Mesenchymal stem cell (in vitro differentiated cells and primary cell): ENCODE measurements around the gene MIER3.

Experiments used
- DNase-seq: peaks from one replicate; pipeline ENCODE4 v3.0.0-alpha.2; 2013
- H2AFZ ChIP-seq: one replicate; pipeline ENCODE4 v1.6.1; 2013; ENCODE audit warnings: low read depth, mild to moderate bottlenecking, control low read depth, inconsistent platforms, low read length, moderate library complexity
- H2AK5ac ChIP-seq: 2 replicates; pipeline ENCODE4 v1.6.1; 2013; ENCODE audit warnings: low read length, moderate library complexity, mild to moderate bottlenecking, inconsistent platforms; ENCODE audit not compliant: severe bottlenecking
- H2BK120ac ChIP-seq: one replicate; pipeline ENCODE4 v1.6.1; 2013; ENCODE audit warnings: low read depth, mild to moderate bottlenecking, inconsistent platforms, low read length, moderate library complexity
- H2BK12ac ChIP-seq, 2 experiments: one replicate each; pipeline ENCODE4 v1.6.1; 2013; ENCODE audit warnings: inconsistent platforms in 2 of 2, low read length in 2 of 2, mild to moderate bottlenecking in 2 of 2, moderate library complexity in 2 of 2, control low read depth in 1 of 2
- H2BK15ac ChIP-seq: one replicate; pipeline ENCODE4 v1.6.1; 2013; ENCODE audit warnings: mild to moderate bottlenecking, low read depth, inconsistent platforms; ENCODE audit not compliant: poor library complexity, severe bottlenecking
- H2BK5ac ChIP-seq: 2 replicates; pipeline ENCODE4 v1.6.1; 2013; ENCODE audit warnings: low read depth, mild to moderate bottlenecking, low read length, control low read depth, inconsistent platforms; ENCODE audit not compliant: poor library complexity, severe bottlenecking
- H3K14ac ChIP-seq, 2 experiments: one replicate each; pipeline ENCODE4 v1.6.1; 2013; ENCODE audit warnings: inconsistent platforms in 2 of 2, low read length in 2 of 2, control low read depth in 1 of 2, mild to moderate bottlenecking in 1 of 2, moderate library complexity in 1 of 2
- H3K18ac ChIP-seq, 2 experiments: one replicate each; pipeline ENCODE4 v1.6.1; 2013; ENCODE audit warnings: inconsistent platforms in 2 of 2, low read length in 2 of 2, control low read depth in 1 of 2, low read depth in 1 of 2, mild to moderate bottlenecking in 1 of 2
- H3K23ac ChIP-seq, 2 experiments: one replicate each; pipeline ENCODE4 v1.6.1; 2013; ENCODE audit warnings: inconsistent platforms in 2 of 2, low read length in 2 of 2, mild to moderate bottlenecking in 2 of 2, moderate library complexity in 2 of 2, control low read depth in 1 of 2
- H3K27ac ChIP-seq: 2 replicates; pipeline ENCODE4 v1.5.1; 2013; ENCODE audit warnings: mild to moderate bottlenecking, moderate library complexity, low read length, control low read depth, inconsistent platforms; ENCODE audit not compliant: poor library complexity, severe bottlenecking
- H3K27me3 ChIP-seq, 2 experiments: 2 replicates each; pipeline versions ENCODE4 v1.6.1 to v1.7.0; 2013; ENCODE audit warnings: low read length in 2 of 2, mild to moderate bottlenecking in 2 of 2, moderate library complexity in 2 of 2, control low read depth in 1 of 2, inconsistent platforms in 1 of 2; ENCODE audit not compliant: control insufficient read depth in 1 of 2, insufficient read depth in 1 of 2
- H3K36me3 ChIP-seq, 2 experiments: 2 replicates each; pipeline versions ENCODE4 v1.6.1 to v1.7.0; 2013; ENCODE audit warnings: low read length in 2 of 2, control low read depth in 1 of 2, inconsistent platforms in 1 of 2, low read depth in 1 of 2, mild to moderate bottlenecking in 1 of 2; ENCODE audit not compliant: insufficient read depth in 2 of 2, control insufficient read depth in 1 of 2
- H3K4ac ChIP-seq, 2 experiments: one replicate each; pipeline ENCODE4 v1.6.1; 2013; ENCODE audit warnings: inconsistent platforms in 2 of 2, low read length in 2 of 2, mild to moderate bottlenecking in 2 of 2, moderate library complexity in 2 of 2, control low read depth in 1 of 2, low read depth in 1 of 2
- H3K4me1 ChIP-seq: 2 replicates; pipeline ENCODE4 v1.6.1; 2013; ENCODE audit warnings: low read depth, low read length, control low read depth; ENCODE audit not compliant: control insufficient read depth, insufficient read depth
- H3K4me2 ChIP-seq: 2 replicates; pipeline ENCODE4 v1.6.1; 2013; ENCODE audit warnings: low read length, mild to moderate bottlenecking, inconsistent platforms; ENCODE audit not compliant: poor library complexity, severe bottlenecking
- H3K4me3 ChIP-seq, 2 experiments: 2 replicates each; pipeline versions ENCODE4 v1.5.1 to v1.7.0; 2013; ENCODE audit warnings: low read length in 2 of 2, mild to moderate bottlenecking in 2 of 2, control low read depth in 1 of 2, low read depth in 1 of 2; ENCODE audit not compliant: insufficient read depth in 1 of 2
- H3K79me1 ChIP-seq: replicated peaks from 2 replicates; pipeline ENCODE4 v1.6.1; 2013; ENCODE audit warnings: mild to moderate bottlenecking, control low read depth, low read length, inconsistent platforms; ENCODE audit not compliant: poor library complexity, severe bottlenecking
- H3K9ac ChIP-seq: 2 replicates; pipeline ENCODE4 v1.7.0; 2013; ENCODE audit warnings: mild to moderate bottlenecking, low read length, moderate library complexity
- H3K9me3 ChIP-seq: 2 replicates; pipeline ENCODE4 v1.7.0; 2013; ENCODE audit warnings: mild to moderate bottlenecking, low read length; ENCODE audit not compliant: control insufficient read depth
- H4K8ac ChIP-seq: one replicate; pipeline ENCODE4 v1.6.1; 2013; ENCODE audit warnings: inconsistent platforms, mild to moderate bottlenecking, low read length, moderate library complexity
- H4K91ac ChIP-seq: one replicate; pipeline ENCODE4 v1.6.1; 2013; ENCODE audit warnings: mild to moderate bottlenecking, low read length, inconsistent platforms
- WGBS: methylation state at CpG from one replicate; pipeline ENCODE4 v1.1.7; 2013; ENCODE audit warnings: mixed read lengths; 5-methylcytosine and 5-hydroxymethylcytosine counted together

The MIER3 gene

DNA sequence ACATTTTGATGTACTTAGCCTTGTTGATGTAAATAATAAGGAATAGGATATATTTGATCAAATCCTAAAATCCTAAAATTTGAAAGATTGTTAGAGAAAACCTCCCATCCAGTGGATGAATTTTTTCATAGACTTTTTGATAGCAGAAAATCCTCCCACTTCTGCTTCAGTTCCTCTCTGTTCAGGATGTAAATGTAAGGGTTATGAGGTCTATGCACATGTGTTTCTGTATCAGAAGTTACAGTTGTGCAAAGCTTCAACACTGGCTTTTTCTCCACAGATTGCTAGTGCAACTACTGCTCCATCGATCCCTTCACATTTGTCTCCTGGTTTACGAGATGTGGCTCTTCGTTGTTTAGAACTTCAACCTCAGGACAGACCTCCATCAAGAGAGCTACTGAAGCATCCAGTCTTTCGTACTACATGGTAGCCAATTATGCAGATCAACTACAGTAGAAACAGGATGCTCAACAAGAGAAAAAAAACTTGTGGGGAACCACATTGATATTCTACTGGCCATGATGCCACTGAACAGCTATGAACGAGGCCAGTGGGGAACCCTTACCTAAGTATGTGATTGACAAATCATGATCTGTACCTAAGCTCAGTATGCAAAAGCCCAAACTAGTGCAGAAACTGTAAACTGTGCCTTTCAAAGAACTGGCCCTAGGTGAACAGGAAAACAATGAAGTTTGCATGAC lies 58.5 kb downstream of the MIER3 start:
- no peak overlapping the region for H4K8ac ChIP-seq

DNA sequence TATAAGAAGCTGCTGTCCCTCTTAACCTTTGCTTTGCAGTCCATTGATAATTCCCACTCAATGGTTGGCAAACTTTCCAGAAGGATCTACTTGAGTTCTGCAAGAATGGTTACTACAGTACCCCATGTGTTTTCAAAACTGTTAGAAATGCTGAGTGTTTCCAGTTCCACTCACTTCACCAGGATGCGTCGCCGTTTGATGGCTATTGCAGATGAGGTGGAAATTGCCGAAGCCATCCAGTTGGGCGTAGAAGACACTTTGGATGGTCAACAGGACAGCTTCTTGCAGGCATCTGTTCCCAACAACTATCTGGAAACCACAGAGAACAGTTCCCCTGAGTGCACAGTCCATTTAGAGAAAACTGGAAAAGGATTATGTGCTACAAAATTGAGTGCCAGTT lies 70.4 kb downstream of the MIER3 start:
- Histone ChIP-seq H2AK5ac (no peak overlapping the region), H3K4me2 (no peak overlapping the region), H3K27me3 (no peaks in the 10 kb centered on the region), H3K18ac (no peak overlapping the region), H4K8ac (no peak overlapping the region), H3K23ac (no peak overlapping the region), H3K4ac (no peak overlapping the region), H3K14ac (no peak overlapping the region), H2BK12ac (no peak overlapping the region), H3K4me3 (no peak overlapping the region), H3K27ac (no peak overlapping the region), H3K9ac (no peak overlapping the region), H2AFZ (no peak overlapping the region), H4K91ac (no peak overlapping the region), H3K36me3 (peaks cover 20 to 62% of the 10 kb centered on the region in 2 experiments), H2BK15ac (no peak overlapping the region), H3K4me1 (no peaks in the 10 kb centered on the region), H3K9me3 (no peaks in the 10 kb centered on the region), H2BK5ac (no peak overlapping the region), H2BK120ac (no peak overlapping the region), H3K79me1 (peaks cover 16% of the 10 kb centered on the region)
- no peak for DNase-seq
- 97% methylated on average over 5 of the region's 5 CpGs for WGBS

More for the DNA sequence above, 58.5 kb downstream of the MIER3 start:
- DNase-seq, result no peak
- H3K18ac ChIP-seq, result no peak overlapping the region
- peaks cover 6% of the 10 kb centered on the region for H3K79me1 ChIP-seq
- no peak overlapping the region for H2AK5ac ChIP-seq
- no peak overlapping the region for H3K4me3 ChIP-seq
- no peak overlapping the region for H4K91ac ChIP-seq
- H3K4me1 ChIP-seq, result no peaks in the 10 kb centered on the region
- WGBS, result 96% methylated on average over 5 of the region's 5 CpGs
- no peak overlapping the region for H3K14ac ChIP-seq
- no peaks in the 10 kb centered on the region for H3K9me3 ChIP-seq
- H3K27ac ChIP-seq, result no peak overlapping the region
- no peak overlapping the region for H2BK120ac ChIP-seq
- no peak overlapping the region for H2BK15ac ChIP-seq
- peaks cover 6 to 13% of the 10 kb centered on the region in 2 experiments for H3K36me3 ChIP-seq
- H3K27me3 ChIP-seq, result no peaks in the 10 kb centered on the region
- no peak overlapping the region for H2AFZ ChIP-seq
- no peak overlapping the region for H2BK5ac ChIP-seq
- H3K9ac ChIP-seq, result no peak overlapping the region
- H2BK12ac ChIP-seq, result no peak overlapping the region
- no peak overlapping the region for H3K4me2 ChIP-seq
- H3K23ac ChIP-seq, result no peak overlapping the region
- H3K4ac ChIP-seq, result no peak overlapping the region

DNA sequence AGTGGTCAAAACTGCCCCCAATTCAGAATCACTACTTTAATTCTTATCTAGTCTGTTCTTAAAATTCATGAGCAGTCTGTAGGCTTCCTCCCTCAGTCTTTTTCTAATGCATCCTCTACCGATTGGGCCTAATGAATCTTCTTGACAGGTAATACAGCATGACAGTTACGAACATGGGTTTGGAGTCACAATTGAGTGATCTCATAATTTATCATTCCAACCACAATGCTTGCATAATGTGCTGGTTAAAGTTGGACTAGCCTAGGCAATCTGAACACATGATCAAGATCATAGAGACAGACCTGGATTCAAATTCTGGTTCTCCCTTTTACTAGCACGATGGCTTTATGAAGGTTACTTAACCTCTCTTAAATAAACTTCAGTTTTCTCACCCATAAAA lies 75.6 kb downstream of the MIER3 start:
- H3K9me3 ChIP-seq, result no peaks in the 10 kb centered on the region
- H3K14ac ChIP-seq, result no peak overlapping the region
- peaks cover 2% of the 10 kb centered on the region for H3K4me1 ChIP-seq
- no peak overlapping the region for H3K4me3 ChIP-seq
- no peak overlapping the region for H4K91ac ChIP-seq
- no peak overlapping the region for H2BK12ac ChIP-seq
- H2BK5ac ChIP-seq, result no peak overlapping the region
- no peak overlapping the region for H4K8ac ChIP-seq
- no peak overlapping the region for H2BK120ac ChIP-seq
- no peak overlapping the region for H2BK15ac ChIP-seq
- DNase-seq, result no peak
- WGBS, result 67% methylated on average over 2 of the region's 3 CpGs
- no peak overlapping the region for H3K27ac ChIP-seq
- H2AFZ ChIP-seq, result no peak overlapping the region
- no peak overlapping the region for H2AK5ac ChIP-seq
- H3K79me1 ChIP-seq, result peaks cover 14% of the 10 kb centered on the region
- no peak overlapping the region for H3K23ac ChIP-seq
- H3K27me3 ChIP-seq, result no peaks in the 10 kb centered on the region
- H3K4ac ChIP-seq, result no peak overlapping the region
- no peak overlapping the region for H3K9ac ChIP-seq
- no peak overlapping the region for H3K18ac ChIP-seq
- H3K36me3 ChIP-seq, result peaks cover 6 to 46% of the 10 kb centered on the region in 2 experiments
- H3K4me2 ChIP-seq, result no peak overlapping the region

DNA sequence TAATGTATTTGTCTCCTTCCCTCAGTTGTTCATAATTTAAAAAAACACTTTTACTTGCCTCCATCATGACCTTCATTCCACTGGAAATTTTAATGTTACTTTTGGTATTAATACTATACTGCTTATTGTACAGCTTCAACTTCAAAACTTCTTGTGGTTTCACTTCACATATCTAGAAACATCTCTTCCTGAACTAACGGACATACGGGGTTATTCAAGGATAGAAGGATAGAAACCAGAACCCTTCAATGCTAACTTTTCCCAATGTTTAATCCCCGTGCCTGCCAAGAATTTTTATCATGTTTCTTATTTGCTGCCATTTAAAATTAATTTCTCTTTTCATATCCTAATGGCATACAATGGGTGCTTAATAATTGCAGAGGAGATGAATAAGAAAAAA lies 78.9 kb downstream of the MIER3 start:
- Histone ChIP-seq H2AFZ (no peak overlapping the region), H3K36me3 (peaks cover 8 to 27% of the 10 kb centered on the region in 2 experiments), H3K14ac (no peak overlapping the region), H3K4me2 (no peak overlapping the region), H3K18ac (no peak overlapping the region), H2BK12ac (no peak overlapping the region), H2BK120ac (no peak overlapping the region), H3K4ac (no peak overlapping the region), H4K91ac (no peak overlapping the region), H3K27ac (no peak overlapping the region), H3K9me3 (no peaks in the 10 kb centered on the region), H3K4me1 (peaks cover 2% of the 10 kb centered on the region), H3K9ac (no peak overlapping the region), H3K27me3 (no peaks in the 10 kb centered on the region), H3K4me3 (no peak overlapping the region), H3K23ac (no peak overlapping the region), H3K79me1 (peaks cover 16% of the 10 kb centered on the region), H2AK5ac (no peak overlapping the region), H4K8ac (no peak overlapping the region), H2BK15ac (no peak overlapping the region), H2BK5ac (no peak overlapping the region)
- WGBS, result 92% methylated on average over 2 of the region's 3 CpGs
- peak; percentile 18 for DNase-seq
